ENCODE measurements around the gene PTBP1. TPM values are rescaled to one million over a fixed set of nuclear protein-coding genes. Genes with fewer than 3 reads are reported as not detected.

PTBP1 gene
- total and polyA plus RNA-seq, 9 of the 15 experiments (the other 6 are each of a cell fraction or from before 2014, with no cell fraction given), result 14.0 to 759 (median 234) TPM

DNA sequence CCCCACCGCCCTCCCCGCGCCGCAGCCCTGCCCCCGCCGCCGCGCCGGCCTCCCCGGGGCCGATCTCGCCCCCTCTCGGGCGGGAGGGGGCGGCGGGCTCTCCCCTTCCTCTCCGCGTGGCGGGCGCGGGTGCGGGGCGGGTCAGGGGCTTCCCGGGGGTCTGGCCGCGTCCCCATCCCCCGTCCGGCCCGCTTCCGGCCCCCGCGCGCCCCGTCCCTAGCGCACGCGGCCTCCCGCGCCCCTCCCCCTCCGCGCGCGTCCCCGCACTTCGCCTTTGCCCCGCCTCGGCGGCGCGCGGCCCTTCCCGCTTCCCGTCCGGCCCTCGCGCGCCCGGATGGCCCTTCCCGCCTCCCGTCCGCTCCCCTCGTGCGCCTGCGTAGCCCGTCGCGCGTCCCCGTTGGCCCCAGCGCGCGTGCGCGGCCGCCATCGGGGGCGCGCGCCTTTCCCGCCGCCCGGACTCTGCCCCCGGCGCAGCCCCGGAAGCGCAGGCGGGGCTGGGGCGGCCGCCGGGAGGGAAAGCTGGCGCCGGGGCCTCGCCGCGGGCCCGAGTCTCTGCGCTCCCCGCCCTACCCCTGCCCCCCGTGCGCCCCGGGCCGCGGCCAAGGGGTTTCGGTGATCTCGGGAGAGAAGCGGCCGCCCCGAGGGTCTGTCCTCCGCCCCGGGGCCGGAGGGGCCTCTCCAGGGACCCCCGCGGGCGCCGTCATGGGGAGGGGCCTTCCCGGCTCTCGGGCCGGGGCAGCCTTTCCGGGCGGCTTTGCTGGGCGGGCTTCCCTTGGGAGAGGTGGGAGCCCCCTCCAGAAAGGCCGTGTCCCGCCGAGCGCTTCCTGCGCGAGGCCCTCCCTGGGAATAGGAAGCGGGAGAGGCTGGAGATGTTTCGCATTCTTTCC is 519 bp downstream of the PTBP1 start (continued):
- TF ChIP-seq ZNF766 (CRISPR knock-in tag; conservative IDR thresholded peaks at IDR 0.05), result peak; percentile 95
- TF ChIP-seq, protein P1, sequence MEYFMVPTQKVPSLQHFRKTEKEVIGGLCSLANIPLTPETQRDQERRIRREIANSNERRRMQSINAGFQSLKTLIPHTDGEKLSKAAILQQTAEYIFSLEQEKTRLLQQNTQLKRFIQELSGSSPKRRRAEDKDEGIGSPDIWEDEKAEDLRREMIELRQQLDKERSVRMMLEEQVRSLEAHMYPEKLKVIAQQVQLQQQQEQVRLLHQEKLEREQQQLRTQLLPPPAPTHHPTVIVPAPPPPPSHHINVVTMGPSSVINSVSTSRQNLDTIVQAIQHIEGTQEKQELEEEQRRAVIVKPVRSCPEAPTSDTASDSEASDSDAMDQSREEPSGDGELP (CRISPR knock-in tag; IDR thresholded peaks at IDR 0.05; ENCODE audit: borderline replicate concordance), result no peak
- TF ChIP-seq MEF2D (tag; conservative IDR thresholded peaks at IDR 0.05; ENCODE audit: low read depth), result no peak
- TF ChIP-seq TBP (optimal IDR thresholded peaks at IDR 0.05; ENCODE audit: low read depth, low read length), result no peak
- TF ChIP-seq, protein P2, sequence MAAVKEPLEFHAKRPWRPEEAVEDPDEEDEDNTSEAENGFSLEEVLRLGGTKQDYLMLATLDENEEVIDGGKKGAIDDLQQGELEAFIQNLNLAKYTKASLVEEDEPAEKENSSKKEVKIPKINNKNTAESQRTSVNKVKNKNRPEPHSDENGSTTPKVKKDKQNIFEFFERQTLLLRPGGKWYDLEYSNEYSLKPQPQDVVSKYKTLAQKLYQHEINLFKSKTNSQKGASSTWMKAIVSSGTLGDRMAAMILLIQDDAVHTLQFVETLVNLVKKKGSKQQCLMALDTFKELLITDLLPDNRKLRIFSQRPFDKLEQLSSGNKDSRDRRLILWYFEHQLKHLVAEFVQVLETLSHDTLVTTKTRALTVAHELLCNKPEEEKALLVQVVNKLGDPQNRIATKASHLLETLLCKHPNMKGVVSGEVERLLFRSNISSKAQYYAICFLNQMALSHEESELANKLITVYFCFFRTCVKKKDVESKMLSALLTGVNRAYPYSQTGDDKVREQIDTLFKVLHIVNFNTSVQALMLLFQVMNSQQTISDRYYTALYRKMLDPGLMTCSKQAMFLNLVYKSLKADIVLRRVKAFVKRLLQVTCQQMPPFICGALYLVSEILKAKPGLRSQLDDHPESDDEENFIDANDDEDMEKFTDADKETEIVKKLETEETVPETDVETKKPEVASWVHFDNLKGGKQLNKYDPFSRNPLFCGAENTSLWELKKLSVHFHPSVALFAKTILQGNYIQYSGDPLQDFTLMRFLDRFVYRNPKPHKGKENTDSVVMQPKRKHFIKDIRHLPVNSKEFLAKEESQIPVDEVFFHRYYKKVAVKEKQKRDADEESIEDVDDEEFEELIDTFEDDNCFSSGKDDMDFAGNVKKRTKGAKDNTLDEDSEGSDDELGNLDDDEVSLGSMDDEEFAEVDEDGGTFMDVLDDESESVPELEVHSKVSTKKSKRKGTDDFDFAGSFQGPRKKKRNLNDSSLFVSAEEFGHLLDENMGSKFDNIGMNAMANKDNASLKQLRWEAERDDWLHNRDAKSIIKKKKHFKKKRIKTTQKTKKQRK (IDR thresholded peaks at IDR 0.05; ENCODE audit: borderline replicate concordance, low read depth, low read length), result no peak
- TF ChIP-seq, protein P3, sequence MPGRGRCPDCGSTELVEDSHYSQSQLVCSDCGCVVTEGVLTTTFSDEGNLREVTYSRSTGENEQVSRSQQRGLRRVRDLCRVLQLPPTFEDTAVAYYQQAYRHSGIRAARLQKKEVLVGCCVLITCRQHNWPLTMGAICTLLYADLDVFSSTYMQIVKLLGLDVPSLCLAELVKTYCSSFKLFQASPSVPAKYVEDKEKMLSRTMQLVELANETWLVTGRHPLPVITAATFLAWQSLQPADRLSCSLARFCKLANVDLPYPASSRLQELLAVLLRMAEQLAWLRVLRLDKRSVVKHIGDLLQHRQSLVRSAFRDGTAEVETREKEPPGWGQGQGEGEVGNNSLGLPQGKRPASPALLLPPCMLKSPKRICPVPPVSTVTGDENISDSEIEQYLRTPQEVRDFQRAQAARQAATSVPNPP (IDR thresholded peaks at IDR 0.05; ENCODE audit: borderline replicate concordance, insufficient read depth, insufficient read length), result no peak
- no peak for TF ChIP-seq ZNF431 (CRISPR knock-in tag; IDR thresholded peaks at IDR 0.05)
- TF ChIP-seq ZBED1 (IDR thresholded peaks at IDR 0.05), result no peak
- no peak for TF ChIP-seq CBFA2T3 (IDR thresholded peaks at IDR 0.05)
- TF ChIP-seq, protein P4, sequence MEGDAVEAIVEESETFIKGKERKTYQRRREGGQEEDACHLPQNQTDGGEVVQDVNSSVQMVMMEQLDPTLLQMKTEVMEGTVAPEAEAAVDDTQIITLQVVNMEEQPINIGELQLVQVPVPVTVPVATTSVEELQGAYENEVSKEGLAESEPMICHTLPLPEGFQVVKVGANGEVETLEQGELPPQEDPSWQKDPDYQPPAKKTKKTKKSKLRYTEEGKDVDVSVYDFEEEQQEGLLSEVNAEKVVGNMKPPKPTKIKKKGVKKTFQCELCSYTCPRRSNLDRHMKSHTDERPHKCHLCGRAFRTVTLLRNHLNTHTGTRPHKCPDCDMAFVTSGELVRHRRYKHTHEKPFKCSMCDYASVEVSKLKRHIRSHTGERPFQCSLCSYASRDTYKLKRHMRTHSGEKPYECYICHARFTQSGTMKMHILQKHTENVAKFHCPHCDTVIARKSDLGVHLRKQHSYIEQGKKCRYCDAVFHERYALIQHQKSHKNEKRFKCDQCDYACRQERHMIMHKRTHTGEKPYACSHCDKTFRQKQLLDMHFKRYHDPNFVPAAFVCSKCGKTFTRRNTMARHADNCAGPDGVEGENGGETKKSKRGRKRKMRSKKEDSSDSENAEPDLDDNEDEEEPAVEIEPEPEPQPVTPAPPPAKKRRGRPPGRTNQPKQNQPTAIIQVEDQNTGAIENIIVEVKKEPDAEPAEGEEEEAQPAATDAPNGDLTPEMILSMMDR (IDR thresholded peaks at IDR 0.05 in 2 of 3, conservative IDR thresholded peaks at IDR 0.05 in 1 of 3; ENCODE audit: insufficient read depth in 2 of 3, low read depth in 1 of 3, low read length in 3 of 3), result no peak
- TF ChIP-seq, protein P5, sequence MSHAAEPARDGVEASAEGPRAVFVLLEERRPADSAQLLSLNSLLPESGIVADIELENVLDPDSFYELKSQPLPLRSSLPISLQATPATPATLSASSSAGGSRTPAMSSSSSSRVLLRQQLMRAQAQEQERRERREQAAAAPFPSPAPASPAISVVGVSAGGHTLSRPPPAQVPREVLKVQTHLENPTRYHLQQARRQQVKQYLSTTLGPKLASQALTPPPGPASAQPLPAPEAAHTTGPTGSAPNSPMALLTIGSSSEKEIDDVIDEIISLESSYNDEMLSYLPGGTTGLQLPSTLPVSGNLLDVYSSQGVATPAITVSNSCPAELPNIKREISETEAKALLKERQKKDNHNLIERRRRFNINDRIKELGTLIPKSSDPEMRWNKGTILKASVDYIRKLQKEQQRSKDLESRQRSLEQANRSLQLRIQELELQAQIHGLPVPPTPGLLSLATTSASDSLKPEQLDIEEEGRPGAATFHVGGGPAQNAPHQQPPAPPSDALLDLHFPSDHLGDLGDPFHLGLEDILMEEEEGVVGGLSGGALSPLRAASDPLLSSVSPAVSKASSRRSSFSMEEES (CRISPR knock-in tag; IDR thresholded peaks at IDR 0.05), result no peak
- TF ChIP-seq PHB (CRISPR knock-in tag; IDR thresholded peaks at IDR 0.05), result no peak
- TF ChIP-seq CBX2 (IDR thresholded peaks at IDR 0.05; ENCODE audit: insufficient read depth, low read length, poor library complexity, severe bottlenecking), result no peak
- TF ChIP-seq SMAD4 (CRISPR knock-in tag; conservative IDR thresholded peaks at IDR 0.05), result peak; percentile 82

Data from K562 (cell line).